Panc1 (cell line): ENCODE data around the gene ESR1.

ENCODE experiments used
- CTCF ChIP-seq: fragments of 450-650 bp; IDR thresholded peaks from 2 replicates; pipeline ENCODE4 v1.5.1; 2017; ENCODE audit warnings: mild to moderate bottlenecking
- POLR2AphosphoS5 ChIP-seq: IDR thresholded peaks from 2 replicates; pipeline ENCODE4 v1.6.1; 2012; ENCODE audit warnings: mild to moderate bottlenecking, low read depth, low read length, moderate library complexity

GRCh38 chr6:151916075-151916474 lies 108.6 kb downstream of the ESR1 start:
- TF ChIP-seq CTCF (no peak), POLR2AphosphoS5 (no peak)
